GM06990 (cell line): ENCODE results near the gene ZDHHC7.

Source experiments
- DNase-seq: peaks from one replicate; pipeline ENCODE4 v3.0.0-alpha.2; 2011; ENCODE audit not compliant: insufficient read length; ENCODE audit errors: extremely low read depth
- H3K27me3 ChIP-seq: replicated peaks from 2 replicates; pipeline ENCODE4 v1.6.0; 2011; ENCODE audit warnings: low read length; ENCODE audit not compliant: control insufficient read depth, insufficient read depth
- H3K36me3 ChIP-seq: 2 replicates; pipeline ENCODE4 v1.5.1; 2011; ENCODE audit warnings: low read length; ENCODE audit not compliant: control insufficient read depth, insufficient read depth
- H3K4me3 ChIP-seq: replicated peaks from 2 replicates; pipeline ENCODE4 v1.5.1; 2011; ENCODE audit warnings: low read depth, mild to moderate bottlenecking, control low read depth, low read length
- CTCF ChIP-seq: IDR thresholded peaks from 2 replicates; pipeline ENCODE4 v1.5.1; 2011; ENCODE audit warnings: low read length, control low read depth, mild to moderate bottlenecking, inconsistent platforms; ENCODE audit not compliant: insufficient read depth, poor library complexity, severe bottlenecking

Gene ZDHHC7

GRCh38 chr16:84999857-85000480 is 11.4 kb downstream of the ZDHHC7 start:
- Histone ChIP-seq H3K36me3 (peaks cover 3% of the 10 kb centered on the region; the same call in 1 of the 2 replicates), H3K27me3 (no peaks in the 10 kb centered on the region), H3K4me3 (no peak overlapping the region)
- no peak for DNase-seq
- TF ChIP-seq CTCF, result no peak

- peaks cover 4% of the 10 kb centered on the region for H3K36me3 ChIP-seq
- DNase-seq, result no peak
- H3K27me3 ChIP-seq, result no peaks in the 10 kb centered on the region
- no peak overlapping the region for H3K4me3 ChIP-seq
- TF ChIP-seq CTCF, result no peak
Observed at GRCh38 chr16:84999200-84999599, 12.1 kb downstream of the ZDHHC7 start.

GRCh38 chr16:84996365-84996764 is 15.0 kb downstream of the ZDHHC7 start:
- no peak for TF ChIP-seq CTCF
- no peak for DNase-seq
- Histone ChIP-seq H3K36me3 (peaks cover 9% of the 10 kb centered on the region), H3K27me3 (no peaks in the 10 kb centered on the region), H3K4me3 (no peak overlapping the region)

- Histone ChIP-seq H3K36me3 (peaks cover 9% of the 10 kb centered on the region), H3K4me3 (no peak overlapping the region)
- TF ChIP-seq CTCF, result no peak
Observed at GRCh38 chr16:84995663-84996062, 15.7 kb downstream of the ZDHHC7 start.

GRCh38 chr16:84993926-84994325 is 17.4 kb downstream of the ZDHHC7 start:
- no peak for DNase-seq
- H3K27me3 ChIP-seq, result no peaks in the 10 kb centered on the region
- no peak overlapping the region for H3K4me3 ChIP-seq
- H3K36me3 ChIP-seq, result peaks cover 17% of the 10 kb centered on the region
- TF ChIP-seq CTCF, result no peak

More at GRCh38 chr16:84995663-84996062, 15.7 kb downstream of the ZDHHC7 start:
- no peaks in the 10 kb centered on the region for H3K27me3 ChIP-seq
- DNase-seq, result no peak

- Histone ChIP-seq H3K27me3 (no peaks in the 10 kb centered on the region), H3K4me3 (no peak overlapping the region), H3K36me3 (peaks cover 24% of the 10 kb centered on the region)
- TF ChIP-seq CTCF, result no peak
- no peak for DNase-seq
Observed at GRCh38 chr16:84992717-84993075, 18.6 kb downstream of the ZDHHC7 start.
